CD4-positive, alpha-beta T cell (primary cell): Measurements from ENCODE around the gene SHISA9. TPM values are rescaled to one million over a fixed set of nuclear protein-coding genes. Genes with fewer than 3 reads are reported as not detected.

Source experiments
- ATAC-seq: fragments of 200-7000 bp; cut with Tn5 transposase; one replicate; pipeline ENCODE4 v1.10.0; 2022; ENCODE audit warnings: mild to moderate bottlenecking; ENCODE audit not compliant: poor library complexity
- CTCF ChIA-PET: fragments of 350-600 bp; sonication (Branson Sonifier 250); formaldehyde crosslinking; loops from one replicate; lab custom pipeline; 2021; ENCODE audit warnings: antibody characterized with exemption, inconsistent platforms; lab: Charles Lee
- POLR2A ChIA-PET: fragments of 350-600 bp; sonication (Branson Sonifier 250); formaldehyde crosslinking; loops from one replicate; lab custom pipeline; 2021; ENCODE audit warnings: antibody characterized with exemption, inconsistent platforms; lab: Charles Lee
- DNase-seq, 14 experiments: peaks; one replicate each; pipeline ENCODE4 v3.0.0-alpha.2; 2013 to 2020; ENCODE audit warnings: mixed read lengths in 2 of 14
- H3K27ac ChIP-seq, 2 donors: one replicate each; pipeline versions ENCODE4 v1.5.1 to v1.7.0; 2013; ENCODE audit warnings: low read length in 2 of 2, low read depth in 1 of 2, mild to moderate bottlenecking in 1 of 2
- H3K27me3 ChIP-seq, 2 experiments: 1 replicate in 1 of 2; 2 replicates in 1 of 2; pipeline versions ENCODE4 v1.6.1 to v1.7.0; 2013; ENCODE audit warnings: low read length in 2 of 2, control low read depth in 1 of 2, mild to moderate bottlenecking in 1 of 2, moderate library complexity in 1 of 2; ENCODE audit not compliant: insufficient read depth in 2 of 2, control insufficient read depth in 1 of 2
- H3K36me3 ChIP-seq: one replicate; pipeline ENCODE4 v1.6.1; 2013; ENCODE audit warnings: low read length, control low read depth; ENCODE audit not compliant: insufficient read depth
- H3K4me1 ChIP-seq: one replicate; pipeline ENCODE4 v1.6.1; 2013; ENCODE audit warnings: low read length, control low read depth; ENCODE audit not compliant: insufficient read depth
- H3K4me3 ChIP-seq: one replicate; pipeline ENCODE4 v1.5.1; 2013; ENCODE audit warnings: mild to moderate bottlenecking, low read length, moderate library complexity
- H3K9me3 ChIP-seq, 2 experiments: 1 replicate in 1 of 2; 2 replicates in 1 of 2; pipeline versions ENCODE4 v1.6.1 to v1.7.0; 2013; ENCODE audit warnings: low read length in 2 of 2, mild to moderate bottlenecking in 2 of 2, control low read depth in 1 of 2, moderate library complexity in 1 of 2; ENCODE audit not compliant: control insufficient read depth in 1 of 2, insufficient read depth in 1 of 2
- H3K27ac Mint-ChIP-seq: one replicate; pipeline ENCODE4 v1.8.0; 2020; ENCODE audit warnings: mixed read lengths
- H3K27me3 Mint-ChIP-seq: one replicate; pipeline ENCODE4 v1.8.0; 2021; ENCODE audit warnings: mixed read lengths
- H3K36me3 Mint-ChIP-seq: one replicate; pipeline ENCODE4 v1.8.0; 2021; ENCODE audit warnings: low read depth, mixed read lengths
- H3K4me1 Mint-ChIP-seq: one replicate; pipeline ENCODE4 v1.8.0; 2021; ENCODE audit warnings: low read depth, mixed read lengths
- H3K4me3 Mint-ChIP-seq: one replicate; pipeline ENCODE4 v1.8.0; 2020; ENCODE audit warnings: mild to moderate bottlenecking, mixed read lengths
- H3K9me3 Mint-ChIP-seq: one replicate; pipeline ENCODE4 v1.8.0; 2020; ENCODE audit warnings: mixed read lengths
- CTCF ChIP-seq: fragments of 200-600 bp; IDR thresholded peaks from one replicate; pipeline ENCODE4 v1.8.0; 2022; ENCODE audit warnings: antibody characterized with exemption, mild to moderate bottlenecking
- intact Hi-C, 2 experiments: fragments of 100-400 bp; cut with DNase I in 1 of 2; cut with micrococcal nuclease in 1 of 2; formaldehyde crosslinking; loops; one replicate each; pipeline versions ENCODE4 v1.15.1 to v1.9.0; 2023 to 2025; cut with DNase I, micrococcal nuclease
- total RNA-seq, 174 experiments: library from RNA in 2 of 174; stranded (reverse) in 2 of 174; gene quantifications; one replicate each; pipeline ENCODE4 v1.2.3 and lab custom pipeline; 2021 to 2026

SHISA9 gene
- total RNA-seq, 2 experiments from 2014 or later, result not detected

GRCh38 chr16:12862327-12862726 is 39.1 kb upstream of the SHISA9 start:
- H3K4me3 Mint-ChIP-seq, result no peak overlapping the region
- Histone ChIP-seq H3K9me3 (peaks cover 0 to 3% of the 10 kb centered on the region in 2 experiments), H3K27ac (no peak overlapping the region), H3K4me3 (no peak overlapping the region), H3K36me3 (no peaks in the 10 kb centered on the region), H3K27me3 (no peaks in the 10 kb centered on the region), H3K4me1 (no peaks in the 10 kb centered on the region)
- CTCF ChIA-PET, result no interaction called here
- H3K4me1 Mint-ChIP-seq, result no peaks in the 10 kb centered on the region
- intact Hi-C loops, result no loop called here
- ATAC-seq (no peak), DNase-seq (no peak)
- POLR2A ChIA-PET, result no interaction called here
- no peak for TF ChIP-seq CTCF
- H3K36me3 Mint-ChIP-seq, result no peaks in the 10 kb centered on the region
- no peak overlapping the region for H3K27ac Mint-ChIP-seq
- peaks cover 5% of the 10 kb centered on the region for H3K9me3 Mint-ChIP-seq
- H3K27me3 Mint-ChIP-seq, result peaks cover 15% of the 10 kb centered on the region

- H3K4me3 ChIP-seq, result no peak overlapping the region
- no peaks in the 10 kb centered on the region for H3K4me1 ChIP-seq
- Mint-ChIP-seq H3K27ac (no peak overlapping the region), H3K36me3 (no peaks in the 10 kb centered on the region), H3K9me3 (no peaks in the 10 kb centered on the region), H3K4me1 (no peaks in the 10 kb centered on the region), H3K27me3 (peaks cover 17% of the 10 kb centered on the region), H3K4me3 (no peak overlapping the region)
- no peak for ATAC-seq
- H3K27ac ChIP-seq, result no peak overlapping the region
- DNase-seq, result no peak
- H3K9me3 ChIP-seq, result peaks cover 0 to 3% of the 10 kb centered on the region in 2 experiments
- POLR2A ChIA-PET, result no interaction called here
- H3K36me3 ChIP-seq, result no peaks in the 10 kb centered on the region
- no peaks in the 10 kb centered on the region for H3K27me3 ChIP-seq
- CTCF ChIA-PET, result no interaction called here
- intact Hi-C loops, result no loop called here
- TF ChIP-seq CTCF, result no peak
Measured at GRCh38 chr16:12862941-12863340, 38.5 kb upstream of the SHISA9 start.

GRCh38 chr16:12866981-12867551 is 34.3 kb upstream of the SHISA9 start:
- no peaks in the 10 kb centered on the region for H3K4me1 Mint-ChIP-seq
- no peaks in the 10 kb centered on the region for H3K36me3 Mint-ChIP-seq
- no peaks in the 10 kb centered on the region for H3K27me3 ChIP-seq
- intact Hi-C loops, result no loop called here
- CTCF ChIA-PET, result no interaction called here
- POLR2A ChIA-PET, result no interaction called here
- peaks cover 0 to 5% of the 10 kb centered on the region in 2 experiments for H3K9me3 ChIP-seq
- no peak overlapping the region for H3K27ac ChIP-seq
- H3K27ac Mint-ChIP-seq, result no peak overlapping the region
- no peak for ATAC-seq
- H3K27me3 Mint-ChIP-seq, result peaks cover 14% of the 10 kb centered on the region
- no peak overlapping the region for H3K4me3 Mint-ChIP-seq
- no peaks in the 10 kb centered on the region for H3K9me3 Mint-ChIP-seq
- DNase-seq, result no peak
- H3K36me3 ChIP-seq, result no peaks in the 10 kb centered on the region
- TF ChIP-seq CTCF, result no peak
- H3K4me3 ChIP-seq, result no peak overlapping the region
- H3K4me1 ChIP-seq, result no peaks in the 10 kb centered on the region
